ENCODE results near the gene ROBO3.

ROBO3 gene

GRCh38 chr11:124831897-124832296 is 33.3 kb upstream of the ROBO3 start:
- TF ChIP-seq CTCF (IDR thresholded peaks at IDR 0.05): no peak

GRCh38 chr11:124832571-124832970 is 32.7 kb upstream of the ROBO3 start:
- no peak for TF ChIP-seq CTCF (IDR thresholded peaks at IDR 0.05)

GRCh38 chr11:124834526-124835180 is 30.6 kb upstream of the ROBO3 start:
- TF ChIP-seq CTCF (IDR thresholded peaks at IDR 0.05): no peak

- no peak for TF ChIP-seq CTCF (IDR thresholded peaks at IDR 0.05)
Observed at GRCh38 chr11:124835918-124836317, 29.3 kb upstream of the ROBO3 start.

GRCh38 chr11:124837491-124837856 is 27.8 kb upstream of the ROBO3 start:
- peak; percentile 64 for TF ChIP-seq CTCF (IDR thresholded peaks at IDR 0.05)

- TF ChIP-seq CTCF (IDR thresholded peaks at IDR 0.05): no peak
Observed at GRCh38 chr11:124838805-124839127, 26.5 kb upstream of the ROBO3 start.

GRCh38 chr11:124839128-124839971 is 25.9 kb upstream of the ROBO3 start:
- no peak for TF ChIP-seq CTCF (IDR thresholded peaks at IDR 0.05)
